GM12864 (cell line): Measurements from ENCODE around the gene DIAPH3.

Experiments
- DNase-seq: peaks from one replicate; pipeline ENCODE4 v3.0.0-alpha.2; 2011; ENCODE audit warnings: low read depth
- H3K4me3 ChIP-seq: 2 replicates; pipeline ENCODE4 v1.5.1; 2011; ENCODE audit warnings: mild to moderate bottlenecking, low read depth, low read length, control low read depth
- TF ChIP-seq, protein P1 (sequence below): IDR thresholded peaks from 2 replicates; pipeline ENCODE4 v1.5.1; 2011; ENCODE audit warnings: low read depth, mild to moderate bottlenecking, moderate library complexity, low read length, control low read depth, inconsistent platforms; ENCODE audit errors: missing control alignments

DIAPH3 gene

DNA sequence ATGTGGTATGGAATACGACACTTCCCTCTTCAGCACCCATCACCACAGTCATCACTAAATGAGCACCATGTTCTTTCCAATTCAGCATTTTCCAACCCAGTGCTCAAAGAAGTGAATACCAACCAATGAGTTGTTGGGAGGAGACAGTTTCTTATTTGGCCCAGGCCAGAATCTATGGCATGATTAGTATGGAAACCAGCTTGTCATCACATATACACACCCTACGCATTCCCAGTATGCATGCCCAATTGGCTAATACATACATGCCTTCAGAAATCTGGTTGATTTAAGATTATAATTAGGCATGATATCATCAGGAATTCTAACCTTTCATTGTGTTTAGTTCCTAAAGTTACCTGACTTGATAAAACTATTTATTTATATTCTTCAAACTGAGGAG is 430.0 kb downstream of the DIAPH3 start:
- DNase-seq, result no peak
- H3K4me3 ChIP-seq, result no peak overlapping the region
- TF ChIP-seq, protein P1, sequence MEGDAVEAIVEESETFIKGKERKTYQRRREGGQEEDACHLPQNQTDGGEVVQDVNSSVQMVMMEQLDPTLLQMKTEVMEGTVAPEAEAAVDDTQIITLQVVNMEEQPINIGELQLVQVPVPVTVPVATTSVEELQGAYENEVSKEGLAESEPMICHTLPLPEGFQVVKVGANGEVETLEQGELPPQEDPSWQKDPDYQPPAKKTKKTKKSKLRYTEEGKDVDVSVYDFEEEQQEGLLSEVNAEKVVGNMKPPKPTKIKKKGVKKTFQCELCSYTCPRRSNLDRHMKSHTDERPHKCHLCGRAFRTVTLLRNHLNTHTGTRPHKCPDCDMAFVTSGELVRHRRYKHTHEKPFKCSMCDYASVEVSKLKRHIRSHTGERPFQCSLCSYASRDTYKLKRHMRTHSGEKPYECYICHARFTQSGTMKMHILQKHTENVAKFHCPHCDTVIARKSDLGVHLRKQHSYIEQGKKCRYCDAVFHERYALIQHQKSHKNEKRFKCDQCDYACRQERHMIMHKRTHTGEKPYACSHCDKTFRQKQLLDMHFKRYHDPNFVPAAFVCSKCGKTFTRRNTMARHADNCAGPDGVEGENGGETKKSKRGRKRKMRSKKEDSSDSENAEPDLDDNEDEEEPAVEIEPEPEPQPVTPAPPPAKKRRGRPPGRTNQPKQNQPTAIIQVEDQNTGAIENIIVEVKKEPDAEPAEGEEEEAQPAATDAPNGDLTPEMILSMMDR, result no peak

DNA sequence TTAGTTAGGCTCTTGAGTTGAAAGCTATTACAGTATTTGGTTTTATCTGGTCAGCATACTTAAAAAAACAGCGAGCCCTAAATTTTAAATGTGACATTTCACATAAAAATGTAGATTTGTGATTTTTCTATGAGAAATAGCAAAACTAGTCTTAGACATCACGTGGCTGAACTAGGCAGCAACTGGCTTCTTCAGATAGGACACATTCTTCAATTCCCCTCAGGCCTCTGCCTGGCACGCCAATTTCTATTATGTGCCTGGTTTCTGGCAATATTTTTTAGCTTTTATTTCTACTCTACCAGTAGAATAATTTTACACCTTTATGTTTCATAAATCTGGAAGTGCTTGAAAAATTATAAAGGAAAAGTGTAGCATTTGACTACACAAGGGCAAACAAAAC is 433.7 kb downstream of the DIAPH3 start:
- H3K4me3 ChIP-seq, result no peak overlapping the region
- TF ChIP-seq, protein P1, result no peak

DNA sequence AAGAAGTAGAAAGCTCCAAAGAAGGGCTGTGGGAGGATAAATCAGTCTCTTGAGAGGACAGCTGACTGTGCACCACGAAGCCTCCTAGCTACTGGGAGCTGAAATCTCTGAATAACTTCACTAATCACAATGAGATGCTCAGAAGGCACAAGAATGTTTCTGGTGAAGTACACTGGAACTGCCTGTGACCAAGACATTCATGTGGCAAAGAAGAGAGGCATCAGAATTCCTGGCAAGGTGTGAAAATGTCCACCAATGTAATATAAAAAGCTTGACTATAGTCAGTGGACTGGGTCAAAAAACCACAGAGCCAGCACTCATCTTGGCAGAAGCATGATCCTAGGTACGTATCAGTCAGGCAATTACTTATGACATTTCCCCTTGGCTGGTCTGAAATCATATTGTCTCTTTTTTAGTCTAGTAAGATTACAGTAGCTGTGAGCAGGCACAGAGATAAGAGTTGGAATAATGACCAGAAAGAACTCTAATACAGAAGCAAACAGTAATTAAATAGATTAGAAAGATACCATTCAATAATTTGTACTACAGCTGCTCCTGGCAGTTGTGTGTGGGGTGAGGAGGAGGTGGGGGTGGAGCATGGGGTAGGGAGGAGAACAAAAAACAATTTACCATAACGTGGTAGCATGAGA is 434.7 kb downstream of the DIAPH3 start:
- TF ChIP-seq, protein P1, result no peak
- no peak for DNase-seq
- no peak overlapping the region for H3K4me3 ChIP-seq

More for the DNA sequence above, 433.7 kb downstream of the DIAPH3 start:
- DNase-seq, result no peak

DNA sequence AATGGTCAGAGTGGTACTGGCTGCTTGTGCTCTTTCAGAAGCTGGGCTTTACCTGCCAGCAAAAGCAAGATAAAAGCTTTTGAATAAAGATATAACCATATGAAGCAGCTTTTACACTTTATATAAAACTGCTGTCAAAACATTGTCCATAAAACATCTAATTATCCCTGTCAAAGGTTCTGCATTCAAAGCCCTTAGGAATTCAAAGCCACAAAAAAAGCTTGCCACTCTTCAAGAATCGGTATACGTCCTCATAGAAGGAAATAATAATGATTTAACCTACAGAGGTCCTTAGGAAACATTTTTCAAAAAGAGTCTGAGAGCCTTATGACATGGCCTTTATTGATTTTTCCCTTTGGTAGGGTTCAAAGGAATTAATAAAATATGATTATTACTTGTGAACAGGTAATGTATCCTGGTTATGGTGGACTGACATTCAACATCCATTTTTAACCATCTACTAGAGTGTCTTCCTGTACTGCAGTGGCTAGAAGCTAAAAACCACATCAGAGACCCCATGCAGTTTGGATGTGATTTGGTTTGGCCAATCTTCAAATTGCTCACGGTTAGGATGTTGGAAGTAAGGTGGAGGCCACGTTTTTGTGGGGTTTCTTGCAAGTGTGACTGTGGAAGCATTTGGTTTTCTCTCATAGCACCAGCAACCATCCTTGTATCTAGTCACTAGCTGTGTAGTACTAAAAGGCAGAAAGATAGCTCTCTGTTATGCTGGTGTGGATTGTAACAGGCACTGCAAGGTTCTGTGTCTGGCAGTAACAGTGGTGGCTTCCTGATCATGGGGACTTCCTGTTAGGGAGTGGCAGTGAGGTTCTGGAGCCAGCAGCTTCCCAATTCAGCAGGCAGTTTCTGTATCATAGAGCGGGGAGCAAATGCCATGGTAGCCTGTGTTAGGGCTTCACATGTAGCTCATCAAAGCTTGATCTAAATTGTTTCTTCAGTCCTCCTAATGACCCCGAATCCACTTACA is 441.5 kb downstream of the DIAPH3 start:
- DNase-seq, result no peak
- no peak overlapping the region for H3K4me3 ChIP-seq
- TF ChIP-seq, protein P1, result no peak

DNA sequence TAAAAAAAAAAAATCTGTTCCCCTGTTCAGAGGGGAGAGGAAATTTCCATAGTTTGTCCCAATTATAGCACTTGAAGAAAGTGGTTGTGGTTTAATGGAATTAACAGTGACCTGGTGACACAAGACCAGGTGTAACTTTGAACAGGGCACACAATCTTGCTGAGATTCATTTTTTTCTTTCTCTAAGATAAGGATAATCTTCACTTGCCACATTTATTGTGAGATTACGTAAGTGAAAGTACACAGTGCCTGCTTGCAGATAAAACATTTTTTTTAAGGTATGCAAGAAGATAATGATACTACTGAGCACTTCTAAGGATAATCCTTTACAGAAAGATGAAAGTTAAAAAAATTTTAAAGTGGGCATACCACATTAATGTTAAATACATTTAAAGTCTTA is 448.1 kb downstream of the DIAPH3 start:
- TF ChIP-seq, protein P1, result no peak
- no peak for DNase-seq
- H3K4me3 ChIP-seq, result no peak overlapping the region

DNA sequence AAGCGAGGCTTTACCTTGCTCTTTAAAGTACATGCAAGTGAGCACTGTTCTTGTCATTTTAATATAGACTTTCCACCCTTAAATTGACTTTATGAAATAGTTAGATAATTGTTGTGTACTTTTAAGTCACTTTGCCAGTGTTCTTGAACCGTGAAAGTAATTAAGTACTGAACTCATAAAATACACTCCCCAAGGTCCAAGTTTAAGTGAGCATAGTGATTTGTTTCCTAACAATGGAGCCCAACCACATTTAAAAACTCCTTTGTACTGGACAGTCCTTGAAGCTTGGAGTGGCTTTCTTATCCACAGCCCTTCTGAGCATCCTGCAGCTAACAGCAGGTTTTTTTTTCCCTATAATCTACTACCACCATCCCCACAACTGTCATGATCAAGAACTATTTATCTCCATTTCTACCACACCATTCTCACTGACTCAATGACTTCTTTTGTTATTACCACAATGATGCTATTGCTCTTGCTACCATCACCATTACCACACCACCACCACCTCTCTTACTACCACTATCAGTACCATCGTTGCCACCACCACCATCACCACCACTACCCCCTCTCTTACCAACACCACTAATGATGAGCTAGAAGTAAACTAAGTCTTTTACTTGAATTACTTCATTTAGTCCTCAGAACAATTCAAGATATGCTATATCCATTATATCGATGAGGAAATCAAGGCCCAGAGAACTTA is 452.6 kb downstream of the DIAPH3 start:
- H3K4me3 ChIP-seq, result no peak overlapping the region
- TF ChIP-seq, protein P1, result no peak
- DNase-seq, result no peak
